ENCODE results near the gene TTLL5.
"Not testable (repeated sequence)": the region's sequence is repeated elsewhere in the genome, so short reads cannot be mapped to it uniquely, and the experiment has no call there.

GRCh38 chr14:75920421-75920820 is 259.4 kb downstream of the TTLL5 start:
- not testable (repeated sequence) for TF ChIP-seq CTCF, POLR2A (IDR thresholded peaks at IDR 0.05)
